Measurements from ENCODE around the gene TNS4.

DNA sequence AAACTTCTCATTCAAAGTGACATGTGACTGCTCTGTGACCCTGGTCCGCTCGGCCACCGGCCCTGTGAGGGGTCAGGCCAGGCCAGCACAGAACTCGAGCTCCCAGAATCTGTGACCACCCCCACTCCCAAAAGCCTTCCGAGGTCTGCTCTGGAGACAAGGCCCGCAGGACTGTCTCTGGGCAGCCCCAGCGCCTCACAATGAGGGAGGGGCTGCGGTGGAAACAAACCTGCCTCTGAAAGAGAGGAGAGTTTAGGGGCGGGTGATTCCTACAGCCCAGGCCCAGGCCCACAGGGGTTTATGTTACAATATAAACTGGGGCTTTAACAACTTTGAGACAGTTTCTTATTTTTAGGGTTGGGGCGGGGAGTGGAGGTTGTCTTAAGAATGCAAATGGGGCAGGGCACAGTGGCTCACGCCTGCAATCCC is 38.3 kb downstream of the TNS4 start:
- TF ChIP-seq CTCF (IDR thresholded peaks at IDR 0.05) (no peak), ZFX (IDR thresholded peaks at IDR 0.05; ENCODE audit: borderline replicate concordance) (no peak)

All from 22Rv1 (cell line).